ENCODE results near the gene C1orf232. TPM values are rescaled to one million over a fixed set of nuclear protein-coding genes. Genes with fewer than 3 reads are reported as not detected.
A peak's percentile ranks its signal among the peaks of the same experiment; 100 is the strongest.

The C1orf232 gene
- total RNA-seq, 4 donors from 2014 or later: not detected

DNA sequence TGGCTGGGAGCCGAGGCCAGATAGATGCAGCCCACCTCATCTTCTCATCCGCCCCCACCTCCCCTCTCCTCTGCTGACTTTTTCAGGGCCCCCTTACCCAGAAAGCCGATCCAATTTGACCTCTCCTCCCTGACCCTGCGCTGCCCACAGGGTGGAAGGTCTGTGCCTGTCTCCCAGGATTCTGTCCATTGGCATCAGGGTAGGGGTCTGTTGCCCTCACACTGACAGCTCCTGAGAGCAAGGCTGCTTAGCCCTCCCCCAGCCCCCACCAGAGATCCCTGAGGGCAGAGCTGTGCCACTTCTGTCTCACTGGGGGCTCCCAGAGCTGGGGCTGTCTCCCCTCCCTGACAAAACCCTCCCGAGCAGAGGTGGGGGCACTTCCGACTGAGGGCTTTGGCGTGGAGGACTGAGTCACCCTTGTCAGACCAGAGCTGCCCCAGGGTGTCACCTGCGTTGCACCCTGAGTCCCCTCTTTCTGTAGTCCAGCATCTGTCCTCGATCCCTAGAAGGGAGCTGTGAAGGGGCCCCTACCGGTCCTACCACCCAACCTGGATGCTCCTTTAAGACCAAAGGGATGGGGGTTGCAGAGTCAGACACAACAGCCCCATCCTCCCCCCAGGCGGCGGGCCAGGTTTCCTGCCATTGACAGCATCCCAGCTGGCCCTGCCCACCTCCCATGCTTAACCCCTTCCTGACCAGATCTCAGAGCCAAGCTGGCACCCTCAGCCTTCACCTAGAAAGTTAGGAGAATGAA, 12.3 kb downstream of the C1orf232 start:
- TF ChIP-seq, protein P1, sequence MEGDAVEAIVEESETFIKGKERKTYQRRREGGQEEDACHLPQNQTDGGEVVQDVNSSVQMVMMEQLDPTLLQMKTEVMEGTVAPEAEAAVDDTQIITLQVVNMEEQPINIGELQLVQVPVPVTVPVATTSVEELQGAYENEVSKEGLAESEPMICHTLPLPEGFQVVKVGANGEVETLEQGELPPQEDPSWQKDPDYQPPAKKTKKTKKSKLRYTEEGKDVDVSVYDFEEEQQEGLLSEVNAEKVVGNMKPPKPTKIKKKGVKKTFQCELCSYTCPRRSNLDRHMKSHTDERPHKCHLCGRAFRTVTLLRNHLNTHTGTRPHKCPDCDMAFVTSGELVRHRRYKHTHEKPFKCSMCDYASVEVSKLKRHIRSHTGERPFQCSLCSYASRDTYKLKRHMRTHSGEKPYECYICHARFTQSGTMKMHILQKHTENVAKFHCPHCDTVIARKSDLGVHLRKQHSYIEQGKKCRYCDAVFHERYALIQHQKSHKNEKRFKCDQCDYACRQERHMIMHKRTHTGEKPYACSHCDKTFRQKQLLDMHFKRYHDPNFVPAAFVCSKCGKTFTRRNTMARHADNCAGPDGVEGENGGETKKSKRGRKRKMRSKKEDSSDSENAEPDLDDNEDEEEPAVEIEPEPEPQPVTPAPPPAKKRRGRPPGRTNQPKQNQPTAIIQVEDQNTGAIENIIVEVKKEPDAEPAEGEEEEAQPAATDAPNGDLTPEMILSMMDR (IDR thresholded peaks at IDR 0.05): no peak
- TF ChIP-seq POLR2A (IDR thresholded peaks at IDR 0.05): no peak
- intact Hi-C loops (cut with DNase I; ENCODE audit: low total_unique reads): no loop called here
- Histone ChIP-seq H3K9me3 (no peaks in the 10 kb centered on the region), H3K27ac (peak overlapping the region; percentile 40 to 54), H3K36me3 (no peaks in the 10 kb centered on the region), H3K4me1 (no peaks in the 10 kb centered on the region), H3K27me3 (no peaks in the 10 kb centered on the region), H3K4me3 (peak overlapping the region in 1 of 2 donors; percentile 11)
- DNase-seq: peak in 1 of 2 donors; percentile 67

DNA sequence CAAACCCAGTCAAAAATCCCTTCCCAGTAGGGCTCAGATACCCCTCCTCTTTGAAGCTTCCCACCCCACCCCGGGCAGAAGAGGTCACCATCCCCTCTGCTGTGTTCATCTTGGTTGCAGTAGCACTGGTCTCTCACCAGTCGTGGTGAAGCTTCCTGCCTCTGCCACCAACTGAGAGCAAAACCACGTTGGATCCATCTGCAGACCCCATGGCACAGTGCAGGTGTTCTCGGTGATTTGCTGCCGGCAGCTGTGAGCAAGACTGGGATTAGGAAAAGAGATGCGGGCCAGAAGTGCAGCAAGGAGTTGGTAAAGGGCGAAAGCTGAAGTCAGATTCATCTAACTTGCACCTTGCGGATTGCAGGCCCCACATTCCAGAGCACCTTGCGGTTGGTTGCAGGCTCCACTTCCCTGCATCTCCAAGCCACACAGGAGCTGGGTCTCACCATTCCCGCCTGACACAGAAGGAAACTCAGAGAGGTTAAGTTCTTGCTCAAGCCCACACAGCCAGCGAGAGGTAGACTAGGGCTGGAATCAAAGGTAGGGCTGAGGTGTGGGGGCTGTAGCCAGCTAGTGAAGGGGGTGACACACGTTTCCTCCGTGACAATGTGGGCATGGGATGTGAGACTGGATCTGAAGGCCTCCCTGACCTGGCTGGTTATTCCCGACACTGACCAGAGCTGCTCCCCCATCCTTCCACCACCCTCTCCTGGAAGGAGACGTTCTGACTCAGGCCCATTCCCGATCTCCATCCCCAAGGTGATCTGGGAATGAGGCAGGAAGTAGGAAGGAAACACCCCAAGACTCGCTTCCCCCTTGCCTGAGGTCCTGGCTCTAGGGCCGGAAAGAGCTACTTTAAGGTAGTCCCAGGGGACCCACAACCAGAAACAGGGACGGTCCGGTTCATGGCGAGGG, 13.1 kb downstream of the C1orf232 start:
- peak overlapping the region in 1 of 2 donors; percentile 11 for H3K4me3 ChIP-seq
- no peaks in the 10 kb centered on the region for H3K36me3 ChIP-seq
- H3K4me1 ChIP-seq: no peaks in the 10 kb centered on the region
- H3K9me3 ChIP-seq: no peaks in the 10 kb centered on the region
- H3K27ac ChIP-seq: peak overlapping the region; percentile 54 to 55
- H3K27me3 ChIP-seq: no peaks in the 10 kb centered on the region
- TF ChIP-seq, protein P1 (IDR thresholded peaks at IDR 0.05): no peak
- no peak for TF ChIP-seq POLR2A (IDR thresholded peaks at IDR 0.05)
- peak in 1 of 2 donors; percentile 43 for DNase-seq
- intact Hi-C loops (cut with DNase I; ENCODE audit: low total_unique reads): no loop called here

DNA sequence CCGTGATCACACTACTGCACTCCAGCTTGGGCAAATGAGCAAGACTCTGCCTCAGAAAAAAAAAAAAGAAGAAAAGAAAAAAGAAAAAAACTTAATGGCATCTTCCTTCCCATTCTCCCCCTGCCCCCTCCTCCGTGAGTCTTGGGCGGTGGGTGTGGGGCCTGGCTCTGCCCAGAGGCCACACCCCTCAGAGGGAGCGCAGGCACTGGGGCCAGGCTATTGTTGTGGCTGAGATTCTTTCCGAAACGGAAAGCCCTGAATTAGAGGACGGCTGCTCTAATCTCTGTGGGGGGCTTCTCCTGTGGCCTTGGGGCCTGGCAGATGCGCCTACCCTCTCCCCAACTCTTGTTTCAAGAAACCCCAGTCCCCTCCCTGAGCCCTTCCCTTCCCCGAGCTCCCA, 14.0 kb downstream of the C1orf232 start:
- intact Hi-C loops (cut with DNase I; ENCODE audit: low total_unique reads): no loop called here
- Histone ChIP-seq H3K27me3 (no peaks in the 10 kb centered on the region), H3K9me3 (no peaks in the 10 kb centered on the region), H3K4me1 (no peaks in the 10 kb centered on the region), H3K4me3 (no peak overlapping the region), H3K36me3 (no peaks in the 10 kb centered on the region), H3K27ac (peak overlapping the region; percentile 54 to 55)
- no peak for TF ChIP-seq POLR2A (IDR thresholded peaks at IDR 0.05)
- DNase-seq: no peak

DNA sequence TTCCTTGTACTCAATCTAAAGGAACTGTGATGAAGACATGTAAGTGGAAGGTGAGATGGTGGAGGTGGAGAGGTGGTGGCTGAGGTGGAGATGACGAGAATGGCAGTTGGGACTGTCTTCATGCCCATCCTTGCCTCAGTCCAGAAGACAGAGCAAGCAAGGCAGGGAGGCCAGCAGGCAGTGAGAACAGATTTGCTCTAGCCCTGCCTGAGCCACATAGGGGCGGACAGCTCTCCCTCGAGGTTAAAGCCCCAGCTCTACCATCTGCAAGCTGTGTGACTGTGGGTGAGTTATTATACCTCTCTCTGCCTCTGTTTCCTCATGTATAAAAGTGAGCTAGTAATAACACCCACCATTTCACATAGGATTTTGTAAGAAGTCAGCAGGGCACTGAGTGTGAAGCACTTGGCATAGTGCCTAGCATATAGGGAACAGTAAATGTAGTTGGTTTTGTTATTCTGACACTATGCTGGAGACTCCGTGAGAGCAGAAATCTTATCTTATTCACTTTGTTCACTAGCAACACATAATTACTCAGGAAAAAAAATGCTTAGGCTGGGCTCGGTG, 14.7 kb downstream of the C1orf232 start:
- no peaks in the 10 kb centered on the region for H3K27me3 ChIP-seq
- H3K4me3 ChIP-seq: no peak overlapping the region
- TF ChIP-seq, protein P1 (IDR thresholded peaks at IDR 0.05): no peak
- no peak for TF ChIP-seq POLR2A (IDR thresholded peaks at IDR 0.05)
- DNase-seq: no peak
- H3K4me1 ChIP-seq: no peaks in the 10 kb centered on the region
- H3K27ac ChIP-seq: no peak overlapping the region
- intact Hi-C loops (cut with DNase I; ENCODE audit: low total_unique reads): no loop called here
- H3K36me3 ChIP-seq: no peaks in the 10 kb centered on the region
- H3K9me3 ChIP-seq: no peaks in the 10 kb centered on the region

DNA sequence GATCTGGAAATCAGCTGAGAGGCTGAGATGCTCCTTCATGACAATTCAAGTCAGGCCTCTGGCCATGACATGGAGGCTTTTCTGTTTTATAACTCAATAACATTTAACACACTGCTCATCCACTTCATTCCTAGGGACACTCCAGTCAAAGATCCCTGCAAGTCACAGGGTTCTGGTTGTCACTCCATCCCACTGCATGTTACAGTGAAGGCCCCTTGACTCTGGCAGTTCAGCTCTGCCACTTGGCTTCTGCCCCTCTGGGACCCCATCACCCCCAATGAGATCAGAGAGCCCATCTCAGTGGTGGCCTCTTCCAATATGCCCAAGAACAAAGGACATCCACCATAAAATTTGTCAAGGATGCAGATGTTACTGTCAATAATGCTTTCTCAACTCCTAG, 19.9 kb downstream of the C1orf232 start:
- H3K4me1 ChIP-seq: no peaks in the 10 kb centered on the region
- TF ChIP-seq, protein P1 (IDR thresholded peaks at IDR 0.05): no peak
- TF ChIP-seq POLR2A (IDR thresholded peaks at IDR 0.05): no peak
- H3K27me3 ChIP-seq: no peaks in the 10 kb centered on the region
- H3K9me3 ChIP-seq: no peaks in the 10 kb centered on the region
- H3K36me3 ChIP-seq: no peaks in the 10 kb centered on the region
- no peak overlapping the region for H3K27ac ChIP-seq
- intact Hi-C loops (cut with DNase I; ENCODE audit: low total_unique reads): loop anchor here (5.0 kb wide), 1 partner anchor 112 kb away; no protein-coding TSS in a partner anchor
- H3K4me3 ChIP-seq: no peak overlapping the region
- DNase-seq: no peak

Measured in uterus (tissue), 4 donors.